HG03039 (cell line): Measurements from ENCODE around the gene KY.

Experiments used
- ATAC-seq: cut with Tn5 transposase; IDR thresholded peaks from one replicate; pipeline ENCODE4 v1.9.1; 2021; ENCODE audit warnings: mild to moderate bottlenecking, moderate library complexity; ENCODE audit not compliant: unreplicated experiment

Gene KY

GRCh38 chr3:134672571-134672970 is 21.7 kb upstream of the KY start:
- ATAC-seq: no peak

- ATAC-seq: no peak
These were observed 17.1 kb upstream of the KY start for GRCh38 chr3:134667956-134668355.

GRCh38 chr3:134667406-134667805 is 16.6 kb upstream of the KY start:
- ATAC-seq: no peak

- ATAC-seq: no peak
These were observed 16.1 kb upstream of the KY start for GRCh38 chr3:134666885-134667284.

GRCh38 chr3:134666466-134666865 is 15.6 kb upstream of the KY start:
- ATAC-seq: no peak

- no peak for ATAC-seq
These were observed 15.2 kb upstream of the KY start for GRCh38 chr3:134666052-134666451.

- no peak for ATAC-seq
These were observed 14.4 kb upstream of the KY start for GRCh38 chr3:134665243-134665642.

- ATAC-seq: no peak
These were observed 13.1 kb upstream of the KY start for GRCh38 chr3:134663721-134664456.

GRCh38 chr3:134660046-134660441 is 9.2 kb upstream of the KY start:
- ATAC-seq: no peak

- ATAC-seq: no peak
These were observed 8.7 kb upstream of the KY start for GRCh38 chr3:134659391-134660045.

- no peak for ATAC-seq
These were observed 7.7 kb upstream of the KY start for GRCh38 chr3:134658555-134658954.

GRCh38 chr3:134656211-134656800 is 5.5 kb upstream of the KY start:
- no peak for ATAC-seq

GRCh38 chr3:134655706-134656105 is 4.9 kb upstream of the KY start:
- no peak for ATAC-seq

GRCh38 chr3:134654031-134654430 is 3.2 kb upstream of the KY start:
- ATAC-seq: no peak

- no peak for ATAC-seq
These were observed 2.2 kb upstream of the KY start for GRCh38 chr3:134652886-134653630.

- ATAC-seq: no peak
These were observed 1.6 kb upstream of the KY start for GRCh38 chr3:134652409-134652831.

GRCh38 chr3:134651347-134652041 is 672 bp upstream of the KY start:
- ATAC-seq: no peak

GRCh38 chr3:134649106-134649705 is 1.6 kb downstream of the KY start:
- ATAC-seq: no peak

GRCh38 chr3:134647902-134648760 is 2.7 kb downstream of the KY start:
- no peak for ATAC-seq

GRCh38 chr3:134646086-134646485 is 4.7 kb downstream of the KY start:
- ATAC-seq: no peak
